ENCODE results near the gene GOLT1A. TPM values are rescaled to one million over a fixed set of nuclear protein-coding genes. Genes with fewer than 3 reads are reported as not detected.

GOLT1A gene
- total and polyA plus RNA-seq, 7 donors = 0.30 to 7.1 (median 0.37) TPM; not detected in 4

DNA sequence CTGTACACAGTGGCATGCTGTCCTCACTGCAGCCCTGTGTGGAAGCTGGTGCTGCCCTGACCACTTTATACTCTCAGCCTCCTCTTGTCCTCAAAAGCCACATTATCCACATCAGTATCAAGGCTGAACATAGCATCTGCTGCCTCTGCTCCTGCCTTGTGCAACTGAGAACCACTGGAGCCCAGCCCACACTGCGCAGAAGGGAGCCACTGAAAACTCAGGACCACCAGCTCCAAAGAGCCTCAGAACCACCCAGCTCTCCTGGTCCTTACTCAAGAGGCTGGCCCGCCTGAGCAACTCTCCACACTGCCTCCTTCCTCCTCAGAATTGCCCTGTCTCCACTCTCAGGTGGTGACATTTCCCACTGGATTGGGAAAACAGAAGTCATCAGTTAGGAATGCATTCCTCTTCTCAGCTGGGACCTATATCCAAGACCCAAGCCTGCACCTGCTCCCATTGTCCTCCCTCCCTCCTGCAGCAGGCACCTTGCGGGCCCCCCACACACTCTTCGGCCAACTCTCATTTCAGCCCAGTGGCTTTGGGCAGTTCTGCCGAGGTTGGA lies 10.5 kb downstream of the GOLT1A start:
- Histone ChIP-seq H3K27ac (no peak overlapping the region), H3K9me3 (no peaks in the 10 kb centered on the region), H3K27me3 (ENCODE audit: insufficient read depth in 3 of 3, low read length in 2 of 3) (no peaks in the 10 kb centered on the region), H3K36me3 (ENCODE audit: insufficient read depth in 1 of 2, low read depth in 1 of 2) (no peaks in the 10 kb centered on the region), H3K4me3 (no peak overlapping the region), H3K4me1 (peaks cover 15% of the 10 kb centered on the region)
- WGBS, 3 donors = 90 to 93% (median 90%) methylated on average over 5 of the region's 5 CpGs
- ATAC-seq (no peak), DNase-seq (no peak)
- intact Hi-C loops (cut with DNase I) = no loop called here
- TF ChIP-seq, protein P1, sequence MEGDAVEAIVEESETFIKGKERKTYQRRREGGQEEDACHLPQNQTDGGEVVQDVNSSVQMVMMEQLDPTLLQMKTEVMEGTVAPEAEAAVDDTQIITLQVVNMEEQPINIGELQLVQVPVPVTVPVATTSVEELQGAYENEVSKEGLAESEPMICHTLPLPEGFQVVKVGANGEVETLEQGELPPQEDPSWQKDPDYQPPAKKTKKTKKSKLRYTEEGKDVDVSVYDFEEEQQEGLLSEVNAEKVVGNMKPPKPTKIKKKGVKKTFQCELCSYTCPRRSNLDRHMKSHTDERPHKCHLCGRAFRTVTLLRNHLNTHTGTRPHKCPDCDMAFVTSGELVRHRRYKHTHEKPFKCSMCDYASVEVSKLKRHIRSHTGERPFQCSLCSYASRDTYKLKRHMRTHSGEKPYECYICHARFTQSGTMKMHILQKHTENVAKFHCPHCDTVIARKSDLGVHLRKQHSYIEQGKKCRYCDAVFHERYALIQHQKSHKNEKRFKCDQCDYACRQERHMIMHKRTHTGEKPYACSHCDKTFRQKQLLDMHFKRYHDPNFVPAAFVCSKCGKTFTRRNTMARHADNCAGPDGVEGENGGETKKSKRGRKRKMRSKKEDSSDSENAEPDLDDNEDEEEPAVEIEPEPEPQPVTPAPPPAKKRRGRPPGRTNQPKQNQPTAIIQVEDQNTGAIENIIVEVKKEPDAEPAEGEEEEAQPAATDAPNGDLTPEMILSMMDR (IDR thresholded peaks at IDR 0.05) = no peak

DNA sequence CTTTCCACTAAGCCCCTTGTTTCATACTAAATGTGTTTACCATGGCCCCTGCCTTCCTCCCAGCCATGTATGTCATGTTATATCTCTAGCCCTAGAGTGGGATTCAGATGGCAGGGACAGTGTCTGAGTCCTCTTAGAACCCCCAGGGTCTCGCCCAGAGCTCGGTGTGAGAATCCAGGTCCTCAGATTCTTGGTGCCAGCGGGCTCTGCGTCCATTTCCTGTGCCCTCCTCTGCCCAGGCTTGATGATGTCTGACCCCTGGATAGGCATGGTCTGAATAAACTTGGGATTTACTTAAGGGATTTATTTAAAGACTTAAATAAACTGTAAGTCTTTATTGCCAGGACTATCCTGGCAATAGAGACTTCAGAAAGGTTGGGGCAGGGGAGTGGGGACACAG lies 11.3 kb downstream of the GOLT1A start:
- DNase-seq = no peak
- H3K36me3 ChIP-seq (ENCODE audit: insufficient read depth in 1 of 2, low read depth in 1 of 2) = no peaks in the 10 kb centered on the region
- WGBS, 3 donors = 93 to 95% (median 93%) methylated on average over 4 of the region's 4 CpGs
- ATAC-seq = no peak
- H3K9me3 ChIP-seq = no peaks in the 10 kb centered on the region
- TF ChIP-seq, protein P1 (IDR thresholded peaks at IDR 0.05) = no peak
- peaks cover 22% of the 10 kb centered on the region for H3K4me1 ChIP-seq
- no peak overlapping the region for H3K27ac ChIP-seq
- no peaks in the 10 kb centered on the region for H3K27me3 ChIP-seq (ENCODE audit: insufficient read depth in 3 of 3, low read length in 2 of 3)
- intact Hi-C loops (cut with DNase I) = no loop called here
- H3K4me3 ChIP-seq = no peak overlapping the region

DNA sequence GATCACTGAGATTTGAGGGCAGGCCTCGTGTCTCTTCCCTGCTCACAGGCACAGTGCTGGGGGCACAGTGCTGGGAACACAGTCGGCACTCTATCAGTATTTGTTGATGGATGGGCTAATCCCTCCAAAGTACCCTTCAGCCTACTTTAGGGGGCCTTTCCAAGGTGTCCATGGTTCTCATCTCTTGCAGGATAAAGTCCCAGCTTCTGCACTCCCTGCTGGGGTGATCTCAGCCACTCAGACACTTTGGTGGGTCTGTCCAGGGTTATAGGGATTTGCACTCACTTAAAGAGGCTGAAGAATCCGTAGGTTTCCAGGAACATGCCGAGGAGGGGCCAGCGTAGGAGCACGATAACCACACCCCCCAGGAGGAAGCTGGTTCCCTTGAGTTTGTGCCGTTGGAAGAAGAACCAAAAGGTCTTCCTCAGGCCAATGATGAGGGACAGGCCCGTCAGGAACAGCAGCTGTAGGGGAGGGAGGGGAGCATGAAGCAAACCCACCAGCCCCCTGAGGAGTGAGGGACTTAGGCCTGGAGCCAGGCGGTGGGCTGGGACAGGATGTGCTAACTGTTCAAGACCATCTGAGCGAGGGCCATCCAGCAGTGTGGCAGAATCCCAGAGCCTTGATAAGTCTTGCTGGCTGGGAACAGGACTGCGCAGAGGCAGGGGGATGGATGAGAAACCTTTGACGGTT lies 12.3 kb downstream of the GOLT1A start:
- Histone ChIP-seq H3K27me3 (ENCODE audit: insufficient read depth in 3 of 3, low read length in 2 of 3) (peaks cover 0 to 2% (median 0%) of the 10 kb centered on the region in 3 donors), H3K9me3 (no peaks in the 10 kb centered on the region), H3K36me3 (ENCODE audit: insufficient read depth in 1 of 2, low read depth in 1 of 2) (no peaks in the 10 kb centered on the region), H3K27ac (no peak overlapping the region), H3K4me1 (peaks cover 22% of the 10 kb centered on the region), H3K4me3 (no peak overlapping the region)
- DNase-seq (no peak), ATAC-seq (no peak)
- 86 to 90% (median 86%) methylated on average over 12 of the region's 12 CpGs for WGBS, 3 donors
- intact Hi-C loops (cut with DNase I) = no loop called here
- TF ChIP-seq, protein P1 (IDR thresholded peaks at IDR 0.05) = no peak

DNA sequence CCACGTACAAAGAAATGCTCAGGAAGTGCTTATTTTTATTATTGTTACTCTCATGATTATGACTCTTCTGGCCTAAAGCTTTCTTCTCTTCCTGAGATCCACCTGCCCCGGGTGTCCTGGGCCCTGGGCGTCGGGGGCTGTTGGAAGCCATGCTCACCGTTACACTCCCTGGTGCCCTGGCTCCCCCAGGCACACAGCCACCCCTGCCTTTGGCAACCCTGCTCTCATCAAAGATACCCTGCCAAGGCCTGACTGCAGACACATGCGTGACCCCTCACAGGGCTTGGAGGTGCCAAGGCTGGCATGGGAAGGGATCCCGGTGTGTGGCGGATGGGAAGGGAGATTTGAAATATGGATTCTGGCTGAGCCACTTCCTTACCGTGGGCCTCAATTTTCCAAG lies 14.2 kb downstream of the GOLT1A start:
- intact Hi-C loops (cut with DNase I) = no loop called here
- DNase-seq (no peak), ATAC-seq (peak; percentile 25 to 56 (median 43))
- peaks cover 0 to 2% (median 0%) of the 10 kb centered on the region in 3 donors for H3K27me3 ChIP-seq (ENCODE audit: insufficient read depth in 3 of 3, low read length in 2 of 3)
- H3K4me1 ChIP-seq = peaks cover 22% of the 10 kb centered on the region
- TF ChIP-seq, protein P1 (IDR thresholded peaks at IDR 0.05) = no peak
- 19 to 39% (median 30%) methylated on average over 9 of the region's 9 CpGs for WGBS, 3 donors
- H3K27ac ChIP-seq = peak overlapping the region; percentile 90
- H3K36me3 ChIP-seq (ENCODE audit: insufficient read depth in 1 of 2, low read depth in 1 of 2) = no peaks in the 10 kb centered on the region
- no peak overlapping the region for H3K4me3 ChIP-seq
- H3K9me3 ChIP-seq = no peaks in the 10 kb centered on the region

Data from psoas muscle (tissue), 8 donors.